Omental fat pad (tissue), 4 donors: ENCODE data around the gene ANKS6. TPM values are rescaled to one million over a fixed set of nuclear protein-coding genes. Genes with fewer than 3 reads are reported as not detected.

Source experiments
- ATAC-seq: fragments of 150-250 bp; one replicate; pipeline ENCODE4 v1.9.1; 2016; ENCODE audit warnings: mild to moderate bottlenecking, moderate library complexity; ENCODE audit not compliant: low FRiP score
- DNase-seq: peaks from one replicate; pipeline ENCODE4 v3.0.0-alpha.2; 2019; ENCODE audit warnings: low spot score
- total RNA-seq, 4 donors: library from RNA; depleted of rRNA; stranded (reverse); fragments of >200 nt; gene quantifications; one replicate each; pipeline ENCODE4 v1.1.0, GENCODE V29; 2016
- TF ChIP-seq, protein P1 (sequence below), 3 donors: fragments of 450-650 bp; IDR thresholded peaks; one replicate each; pipeline ENCODE4 v1.5.1; 2016 to 2017; ENCODE audit warnings: antibody characterized with exemption in 3 of 3, mild to moderate bottlenecking in 3 of 3, moderate library complexity in 2 of 3

Gene ANKS6
- total RNA-seq, 4 donors from 2014 or later: 14.7 to 24.7 (median 20.4) TPM

DNA sequence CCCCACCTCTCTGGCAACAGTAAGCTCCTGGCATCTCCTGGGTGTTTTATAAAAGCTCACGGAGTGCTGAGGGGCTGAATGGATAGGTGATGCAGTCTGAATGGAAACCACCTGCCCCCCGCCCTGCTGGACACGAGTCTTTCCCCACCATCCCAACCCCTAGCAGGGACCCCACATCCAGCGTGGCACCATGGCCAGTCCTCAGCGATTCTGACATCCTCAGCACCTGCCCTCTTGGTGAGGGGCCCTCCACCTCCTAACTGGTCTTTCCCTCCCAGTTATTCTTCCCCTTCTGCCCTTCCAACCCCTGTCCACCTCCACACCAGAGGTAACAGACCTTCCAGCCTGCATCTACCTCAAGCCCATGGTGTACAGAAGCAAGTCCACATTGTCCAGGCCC lies 48.9 kb downstream of the ANKS6 start:
- DNase-seq (no peak), ATAC-seq (no peak)
- TF ChIP-seq, protein P1, sequence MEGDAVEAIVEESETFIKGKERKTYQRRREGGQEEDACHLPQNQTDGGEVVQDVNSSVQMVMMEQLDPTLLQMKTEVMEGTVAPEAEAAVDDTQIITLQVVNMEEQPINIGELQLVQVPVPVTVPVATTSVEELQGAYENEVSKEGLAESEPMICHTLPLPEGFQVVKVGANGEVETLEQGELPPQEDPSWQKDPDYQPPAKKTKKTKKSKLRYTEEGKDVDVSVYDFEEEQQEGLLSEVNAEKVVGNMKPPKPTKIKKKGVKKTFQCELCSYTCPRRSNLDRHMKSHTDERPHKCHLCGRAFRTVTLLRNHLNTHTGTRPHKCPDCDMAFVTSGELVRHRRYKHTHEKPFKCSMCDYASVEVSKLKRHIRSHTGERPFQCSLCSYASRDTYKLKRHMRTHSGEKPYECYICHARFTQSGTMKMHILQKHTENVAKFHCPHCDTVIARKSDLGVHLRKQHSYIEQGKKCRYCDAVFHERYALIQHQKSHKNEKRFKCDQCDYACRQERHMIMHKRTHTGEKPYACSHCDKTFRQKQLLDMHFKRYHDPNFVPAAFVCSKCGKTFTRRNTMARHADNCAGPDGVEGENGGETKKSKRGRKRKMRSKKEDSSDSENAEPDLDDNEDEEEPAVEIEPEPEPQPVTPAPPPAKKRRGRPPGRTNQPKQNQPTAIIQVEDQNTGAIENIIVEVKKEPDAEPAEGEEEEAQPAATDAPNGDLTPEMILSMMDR (IDR thresholded peaks at IDR 0.05): no peak

DNA sequence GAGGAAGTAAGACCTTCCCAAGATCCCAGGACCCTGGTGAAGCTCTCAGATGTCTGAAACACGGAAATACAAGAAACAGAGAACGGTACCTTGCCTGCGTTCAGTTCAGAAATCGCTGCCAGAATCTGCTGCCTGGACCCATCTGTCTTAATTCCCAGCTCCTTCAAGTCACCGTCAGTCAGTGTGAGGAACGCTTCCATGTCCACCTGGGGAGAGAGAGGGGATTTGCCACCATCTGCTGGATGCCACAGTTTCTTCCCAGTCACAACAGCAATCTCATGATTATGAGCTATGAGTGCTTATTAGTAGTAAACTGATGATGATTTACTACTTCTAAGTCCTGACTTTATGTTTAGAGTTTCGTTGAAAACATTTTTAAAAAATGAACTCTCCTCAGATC lies 50.9 kb downstream of the ANKS6 start:
- DNase-seq: no peak
- no peak for ATAC-seq
- TF ChIP-seq, protein P1 (IDR thresholded peaks at IDR 0.05): no peak

DNA sequence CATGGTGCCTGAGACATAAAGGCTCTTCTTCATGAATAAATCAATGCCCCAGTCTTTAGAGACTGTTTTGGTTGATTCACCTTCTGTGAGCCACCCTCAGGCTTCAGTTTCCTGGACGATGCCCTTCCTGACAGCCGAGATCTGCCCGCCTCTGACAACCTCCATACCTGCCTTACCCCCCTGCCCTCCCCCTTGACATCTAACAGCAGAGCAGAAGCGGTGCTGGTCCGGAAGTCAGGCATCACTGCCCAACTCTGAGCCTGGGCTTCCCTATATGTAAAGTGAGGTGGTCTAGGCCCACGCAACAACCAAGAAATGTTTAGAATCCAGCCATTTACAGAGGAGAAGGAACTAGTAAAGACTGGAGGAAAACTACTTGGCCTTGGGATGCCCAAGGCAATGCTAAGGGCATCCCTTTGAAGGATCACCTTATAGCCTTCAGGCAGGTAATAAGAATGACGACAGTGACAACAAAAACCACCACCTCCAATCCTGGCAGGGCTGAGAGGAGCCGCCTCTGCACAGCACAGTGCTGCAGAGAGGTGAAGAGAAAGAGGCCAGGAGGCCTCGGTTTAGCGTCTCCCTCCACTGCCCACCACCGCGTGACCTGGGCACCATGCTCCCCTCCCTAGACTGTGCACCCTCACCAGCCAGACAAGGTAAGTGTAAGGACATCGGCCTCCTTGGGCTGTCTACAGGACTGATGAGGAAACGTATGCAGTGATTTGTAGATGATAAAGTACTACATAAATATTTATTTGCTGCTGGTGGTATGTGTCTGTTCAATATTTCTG lies 52.3 kb downstream of the ANKS6 start:
- no peak for ATAC-seq
- TF ChIP-seq, protein P1 (IDR thresholded peaks at IDR 0.05): no peak

DNA sequence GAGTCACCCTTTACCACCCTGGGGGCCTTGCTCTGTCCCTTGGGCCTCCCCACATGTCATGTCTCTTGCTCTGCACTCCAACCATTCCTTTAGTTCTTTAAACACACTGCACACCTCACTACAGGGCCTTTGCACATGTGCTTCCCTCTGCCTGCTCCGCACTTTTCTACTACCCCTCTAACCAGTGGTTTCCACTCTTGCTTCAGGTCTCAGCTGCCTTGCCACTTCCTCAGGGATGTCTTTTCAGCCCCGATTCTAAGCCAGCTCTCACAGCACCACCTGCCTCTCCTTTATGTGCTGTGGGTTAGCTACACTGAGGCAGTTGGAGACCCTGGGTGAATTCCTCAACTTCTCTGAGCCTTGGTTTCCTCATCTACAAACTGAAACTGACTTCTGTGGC lies 53.0 kb downstream of the ANKS6 start:
- TF ChIP-seq, protein P1 (IDR thresholded peaks at IDR 0.05): no peak
- ATAC-seq (no peak), DNase-seq (no peak)

More for the DNA sequence above, 52.3 kb downstream of the ANKS6 start:
- no peak for DNase-seq

DNA sequence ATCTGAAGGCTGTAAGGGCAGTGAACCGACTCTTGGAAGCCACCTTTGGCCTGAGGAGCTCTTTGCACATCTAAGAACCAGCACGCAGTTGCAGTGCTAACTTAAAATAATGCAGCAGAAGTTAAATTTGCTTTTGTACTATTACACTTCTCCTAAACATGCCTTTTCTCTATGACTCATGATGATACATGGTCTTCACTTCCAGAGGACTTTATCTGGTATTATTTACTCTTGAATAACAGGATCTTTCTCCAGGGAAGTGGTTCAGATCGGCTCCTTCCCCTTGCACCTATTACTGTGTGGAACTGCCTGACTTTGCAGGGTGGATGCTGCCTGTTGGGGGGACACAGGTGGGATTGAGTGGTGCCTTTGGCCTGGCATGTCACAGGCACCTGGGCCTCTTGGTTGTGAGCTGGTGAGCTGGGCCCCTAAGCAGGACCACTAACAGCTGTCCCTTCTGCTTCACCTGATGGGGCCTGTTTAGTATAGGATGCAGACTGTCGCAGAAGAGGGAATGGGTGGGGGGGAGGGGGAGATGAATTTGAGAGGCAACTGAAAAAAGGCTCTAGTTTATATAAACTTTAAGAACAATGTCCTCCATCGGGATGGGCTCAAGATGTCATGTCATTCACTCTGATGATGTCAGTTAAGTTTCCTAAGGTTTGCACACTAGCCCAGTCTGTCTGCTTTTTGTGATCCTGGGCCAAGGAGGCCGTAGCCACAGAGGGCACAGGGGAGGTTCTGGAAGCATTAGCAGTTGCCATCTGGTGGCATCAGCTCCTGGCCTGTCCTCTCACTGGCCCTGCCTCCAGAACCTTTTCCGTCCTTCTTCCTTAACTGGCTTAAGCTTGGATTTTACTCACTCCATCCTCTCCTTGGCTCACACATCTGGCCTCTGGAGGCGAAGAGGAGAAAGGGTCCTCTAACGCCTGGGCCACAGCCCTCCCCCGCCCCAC lies 53.8 kb downstream of the ANKS6 start:
- ATAC-seq (no peak), DNase-seq (no peak)
- TF ChIP-seq, protein P1 (IDR thresholded peaks at IDR 0.05): no peak

DNA sequence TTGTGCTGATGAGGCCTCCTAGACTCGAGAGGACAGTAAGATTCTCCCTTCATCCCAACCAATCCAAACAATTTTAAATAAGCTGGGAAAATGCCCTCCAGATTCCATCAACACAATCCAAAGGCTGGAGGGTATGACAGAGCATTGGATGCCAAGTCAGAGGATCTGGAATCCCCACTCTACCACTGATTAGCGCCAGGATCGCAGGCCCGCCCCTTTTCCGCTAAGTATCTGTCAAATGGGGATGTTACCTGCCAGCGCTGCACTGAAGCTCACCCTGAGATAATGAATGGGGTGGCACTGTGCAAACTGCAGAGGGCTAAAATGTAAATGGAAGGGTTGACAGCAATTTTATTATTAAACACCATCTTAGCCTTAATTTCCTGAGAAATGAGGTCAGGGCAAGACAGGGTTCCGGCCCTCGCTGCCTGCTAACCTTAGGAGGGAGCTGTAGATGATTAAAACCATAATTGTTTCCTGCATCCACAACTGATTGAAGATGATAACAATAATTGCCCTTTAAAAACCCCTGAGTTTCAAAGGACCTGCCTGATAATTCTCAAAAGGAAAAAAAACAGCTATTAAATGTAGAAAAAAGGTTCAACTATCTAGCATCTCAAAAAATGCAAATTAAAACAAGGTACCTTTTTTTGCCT lies 56.0 kb downstream of the ANKS6 start:
- DNase-seq (no peak), ATAC-seq (no peak)
- TF ChIP-seq, protein P1 (IDR thresholded peaks at IDR 0.05): no peak
